ENCODE measurements around the gene MGMT. TPM values are rescaled to one million over a fixed set of nuclear protein-coding genes. Genes with fewer than 3 reads are reported as not detected.

Gene MGMT
- total RNA-seq, 2 experiments from 2014 or later: 9.0 to 9.6 TPM

DNA sequence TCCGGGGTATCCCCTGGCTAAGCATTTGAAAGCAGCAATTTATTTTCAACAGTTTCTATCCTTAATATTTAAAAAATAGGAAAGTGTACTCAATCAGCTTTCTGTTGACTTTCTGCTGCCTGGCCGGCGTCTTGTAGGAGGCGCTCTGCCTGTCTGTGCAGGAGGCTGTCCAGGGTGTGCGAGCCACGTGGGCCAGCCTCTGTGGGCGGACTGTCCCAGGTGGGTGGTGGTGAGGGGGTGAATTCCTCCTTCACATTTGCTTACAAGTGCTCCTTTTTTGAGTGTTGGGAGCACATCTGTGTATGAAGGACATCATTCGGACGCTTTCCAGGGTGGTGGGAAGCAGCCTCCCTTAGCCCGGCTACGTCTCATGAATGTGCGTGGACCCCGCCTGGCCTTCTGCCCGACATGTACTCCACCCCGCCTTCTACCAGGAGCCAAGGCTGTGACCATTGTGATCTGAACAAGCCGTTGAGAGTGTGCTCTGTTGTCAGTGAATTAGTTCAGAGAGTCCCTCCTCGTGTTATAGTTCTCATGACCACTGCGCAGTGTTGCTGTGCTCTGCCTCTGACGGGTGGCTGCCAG lies 114.9 kb downstream of the MGMT start:
- CTCF ChIA-PET: no interaction called here
- Histone ChIP-seq H3K9me3 (ENCODE audit: control insufficient read depth in 1 of 2, insufficient read depth in 1 of 2, low read length in 2 of 2) (peaks cover 32 to 50% of the 10 kb centered on the region in 2 experiments), H3K27ac (ENCODE audit: low read depth in 1 of 2, low read length in 2 of 2) (no peak overlapping the region), H3K4me3 (ENCODE audit: low read length) (no peak overlapping the region), H3K36me3 (ENCODE audit: insufficient read depth, low read length) (no peaks in the 10 kb centered on the region), H3K4me1 (ENCODE audit: insufficient read depth, low read length) (no peaks in the 10 kb centered on the region), H3K27me3 (ENCODE audit: control insufficient read depth in 1 of 2, insufficient read depth in 2 of 2, low read length in 2 of 2) (no peaks in the 10 kb centered on the region)
- POLR2A ChIA-PET: no interaction called here
- H3K9me3 Mint-ChIP-seq: peaks cover 33% of the 10 kb centered on the region
- TF ChIP-seq, protein P1, sequence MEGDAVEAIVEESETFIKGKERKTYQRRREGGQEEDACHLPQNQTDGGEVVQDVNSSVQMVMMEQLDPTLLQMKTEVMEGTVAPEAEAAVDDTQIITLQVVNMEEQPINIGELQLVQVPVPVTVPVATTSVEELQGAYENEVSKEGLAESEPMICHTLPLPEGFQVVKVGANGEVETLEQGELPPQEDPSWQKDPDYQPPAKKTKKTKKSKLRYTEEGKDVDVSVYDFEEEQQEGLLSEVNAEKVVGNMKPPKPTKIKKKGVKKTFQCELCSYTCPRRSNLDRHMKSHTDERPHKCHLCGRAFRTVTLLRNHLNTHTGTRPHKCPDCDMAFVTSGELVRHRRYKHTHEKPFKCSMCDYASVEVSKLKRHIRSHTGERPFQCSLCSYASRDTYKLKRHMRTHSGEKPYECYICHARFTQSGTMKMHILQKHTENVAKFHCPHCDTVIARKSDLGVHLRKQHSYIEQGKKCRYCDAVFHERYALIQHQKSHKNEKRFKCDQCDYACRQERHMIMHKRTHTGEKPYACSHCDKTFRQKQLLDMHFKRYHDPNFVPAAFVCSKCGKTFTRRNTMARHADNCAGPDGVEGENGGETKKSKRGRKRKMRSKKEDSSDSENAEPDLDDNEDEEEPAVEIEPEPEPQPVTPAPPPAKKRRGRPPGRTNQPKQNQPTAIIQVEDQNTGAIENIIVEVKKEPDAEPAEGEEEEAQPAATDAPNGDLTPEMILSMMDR (IDR thresholded peaks at IDR 0.05): no peak
- intact Hi-C loops (cut with DNase I, micrococcal nuclease): no loop called here
- ATAC-seq (ENCODE audit: poor library complexity) (no peak), DNase-seq (no peak)
- no peaks in the 10 kb centered on the region for H3K4me1 Mint-ChIP-seq (ENCODE audit: low read depth)
- no peaks in the 10 kb centered on the region for H3K27me3 Mint-ChIP-seq
- H3K4me3 Mint-ChIP-seq: no peak overlapping the region
- peaks cover 78% of the 10 kb centered on the region for H3K36me3 Mint-ChIP-seq (ENCODE audit: low read depth)
- H3K27ac Mint-ChIP-seq: no peak overlapping the region

DNA sequence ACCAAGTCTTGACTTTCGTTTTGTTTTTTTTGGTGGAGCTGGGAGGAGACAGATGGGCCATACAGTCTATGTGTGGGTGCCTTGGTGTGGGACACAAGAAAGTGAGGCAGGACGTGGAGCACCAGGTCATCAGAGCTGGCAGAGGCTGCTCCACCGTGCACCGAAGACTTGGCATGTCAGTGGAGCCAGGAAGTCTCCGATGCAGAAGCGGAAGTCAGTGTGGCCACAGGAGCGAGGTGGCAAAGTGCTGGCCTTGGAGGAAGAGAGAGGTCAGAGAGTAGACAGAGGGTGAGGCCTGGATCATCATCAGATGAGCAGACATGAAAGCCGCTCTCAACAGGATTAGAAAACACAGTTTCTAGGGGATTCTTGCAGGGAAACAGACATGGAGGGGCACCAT lies 116.8 kb downstream of the MGMT start:
- TF ChIP-seq, protein P1 (IDR thresholded peaks at IDR 0.05): no peak
- Histone ChIP-seq H3K4me1 (ENCODE audit: insufficient read depth, low read length) (no peaks in the 10 kb centered on the region), H3K27me3 (ENCODE audit: control insufficient read depth in 1 of 2, insufficient read depth in 2 of 2, low read length in 2 of 2) (no peaks in the 10 kb centered on the region), H3K9me3 (ENCODE audit: control insufficient read depth in 1 of 2, insufficient read depth in 1 of 2, low read length in 2 of 2) (peaks cover 49 to 59% of the 10 kb centered on the region in 2 experiments), H3K36me3 (ENCODE audit: insufficient read depth, low read length) (no peaks in the 10 kb centered on the region), H3K4me3 (ENCODE audit: low read length) (no peak overlapping the region), H3K27ac (ENCODE audit: low read depth in 1 of 2, low read length in 2 of 2) (no peak overlapping the region)
- ATAC-seq (ENCODE audit: poor library complexity) (no peak), DNase-seq (no peak)
- no peaks in the 10 kb centered on the region for H3K4me1 Mint-ChIP-seq (ENCODE audit: low read depth)
- peaks cover 40% of the 10 kb centered on the region for H3K9me3 Mint-ChIP-seq
- no peak overlapping the region for H3K27ac Mint-ChIP-seq
- H3K36me3 Mint-ChIP-seq (ENCODE audit: low read depth): peaks cover 89% of the 10 kb centered on the region
- no peaks in the 10 kb centered on the region for H3K27me3 Mint-ChIP-seq
- ChIA-PET POLR2A (no interaction called here), CTCF (no interaction called here)
- no peak overlapping the region for H3K4me3 Mint-ChIP-seq
- intact Hi-C loops (cut with DNase I, micrococcal nuclease): no loop called here

DNA sequence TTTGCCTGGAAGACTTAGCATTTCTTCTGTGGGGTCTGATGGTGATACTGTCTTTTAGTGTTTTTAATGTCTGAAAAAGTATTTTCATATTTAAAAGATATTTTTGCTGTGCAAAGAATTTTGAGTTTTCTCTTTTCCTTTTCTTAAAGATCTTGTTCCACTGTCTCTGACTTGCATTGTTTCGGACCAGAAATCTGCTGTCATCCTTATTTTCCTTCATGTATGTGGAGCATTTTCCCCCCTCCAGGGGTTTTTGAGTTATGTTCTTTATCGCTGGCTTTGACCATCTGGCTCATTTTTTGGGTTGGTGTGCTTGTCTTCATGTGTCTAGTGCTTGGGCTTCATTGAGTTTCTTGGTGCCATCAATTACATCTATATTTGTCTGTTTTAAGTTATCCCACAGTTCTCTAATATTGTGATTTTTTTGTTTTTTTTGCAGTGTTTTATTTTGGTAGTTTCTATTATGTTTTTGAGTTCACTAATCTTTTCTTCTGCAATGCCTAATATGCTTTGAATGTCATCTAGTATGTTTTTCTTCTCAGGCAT lies 119.9 kb downstream of the MGMT start:
- Histone ChIP-seq H3K27me3 (ENCODE audit: control insufficient read depth in 1 of 2, insufficient read depth in 2 of 2, low read length in 2 of 2) (no peaks in the 10 kb centered on the region), H3K27ac (ENCODE audit: low read depth in 1 of 2, low read length in 2 of 2) (no peak overlapping the region), H3K4me3 (ENCODE audit: low read length) (no peak overlapping the region), H3K36me3 (ENCODE audit: insufficient read depth, low read length) (peaks cover 4% of the 10 kb centered on the region), H3K4me1 (ENCODE audit: insufficient read depth, low read length) (no peaks in the 10 kb centered on the region), H3K9me3 (ENCODE audit: control insufficient read depth in 1 of 2, insufficient read depth in 1 of 2, low read length in 2 of 2) (peaks cover 45 to 55% of the 10 kb centered on the region in 2 experiments)
- Mint-ChIP-seq H3K4me1 (ENCODE audit: low read depth) (no peaks in the 10 kb centered on the region), H3K36me3 (ENCODE audit: low read depth) (peaks cover 94% of the 10 kb centered on the region), H3K27me3 (no peaks in the 10 kb centered on the region), H3K27ac (no peak overlapping the region), H3K4me3 (no peak overlapping the region), H3K9me3 (peaks cover 32% of the 10 kb centered on the region)
- ATAC-seq (ENCODE audit: poor library complexity) (no peak), DNase-seq (no peak)
- TF ChIP-seq, protein P1 (IDR thresholded peaks at IDR 0.05): no peak
- ChIA-PET CTCF (no interaction called here), POLR2A (no interaction called here)
- intact Hi-C loops (cut with DNase I, micrococcal nuclease): no loop called here
